ENCODE data around the gene PPIL4.
"Not testable (repeated sequence)": the region's sequence is repeated elsewhere in the genome, so short reads cannot be mapped to it uniquely, and the experiment has no call there.

Gene PPIL4

DNA sequence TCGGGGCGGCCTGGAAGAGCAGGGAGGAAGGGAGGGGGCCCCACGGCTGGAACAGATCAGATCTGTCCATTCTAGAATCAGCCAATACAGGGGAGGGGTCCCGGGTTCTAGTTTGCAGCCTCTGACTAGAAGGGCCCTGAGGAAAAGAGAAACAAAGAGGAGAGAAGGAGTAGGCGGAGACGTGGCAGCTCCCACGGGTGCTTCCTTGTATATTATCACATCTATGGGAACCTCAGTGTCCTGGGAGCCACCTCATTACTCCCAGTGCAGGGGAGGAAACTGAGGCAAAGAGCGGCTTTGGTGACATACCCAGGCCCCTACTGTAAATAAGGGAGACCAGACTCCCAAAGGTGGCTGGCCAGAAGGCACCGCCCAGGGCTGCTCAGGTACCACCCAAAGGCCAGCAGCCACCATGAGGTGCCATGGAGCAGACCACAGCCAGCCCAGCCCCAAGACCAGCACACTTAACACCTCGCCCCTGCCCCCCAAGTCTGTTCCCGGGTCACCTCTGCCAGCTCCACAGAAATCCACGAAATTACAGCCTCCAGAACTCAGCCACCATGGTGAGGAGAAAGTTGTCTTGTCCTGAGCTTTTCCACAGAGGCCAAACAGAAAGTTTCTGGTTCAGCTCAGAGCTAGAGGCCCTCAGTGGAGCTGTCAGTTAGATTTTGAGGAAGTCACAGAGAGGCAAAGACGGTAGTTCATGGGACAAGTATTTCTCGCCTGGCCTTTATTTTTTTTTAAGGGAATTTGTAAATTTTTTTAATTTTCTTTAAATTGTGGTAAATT lies 63.1 kb downstream of the PPIL4 start:
- no peak for DNase-seq

DNA sequence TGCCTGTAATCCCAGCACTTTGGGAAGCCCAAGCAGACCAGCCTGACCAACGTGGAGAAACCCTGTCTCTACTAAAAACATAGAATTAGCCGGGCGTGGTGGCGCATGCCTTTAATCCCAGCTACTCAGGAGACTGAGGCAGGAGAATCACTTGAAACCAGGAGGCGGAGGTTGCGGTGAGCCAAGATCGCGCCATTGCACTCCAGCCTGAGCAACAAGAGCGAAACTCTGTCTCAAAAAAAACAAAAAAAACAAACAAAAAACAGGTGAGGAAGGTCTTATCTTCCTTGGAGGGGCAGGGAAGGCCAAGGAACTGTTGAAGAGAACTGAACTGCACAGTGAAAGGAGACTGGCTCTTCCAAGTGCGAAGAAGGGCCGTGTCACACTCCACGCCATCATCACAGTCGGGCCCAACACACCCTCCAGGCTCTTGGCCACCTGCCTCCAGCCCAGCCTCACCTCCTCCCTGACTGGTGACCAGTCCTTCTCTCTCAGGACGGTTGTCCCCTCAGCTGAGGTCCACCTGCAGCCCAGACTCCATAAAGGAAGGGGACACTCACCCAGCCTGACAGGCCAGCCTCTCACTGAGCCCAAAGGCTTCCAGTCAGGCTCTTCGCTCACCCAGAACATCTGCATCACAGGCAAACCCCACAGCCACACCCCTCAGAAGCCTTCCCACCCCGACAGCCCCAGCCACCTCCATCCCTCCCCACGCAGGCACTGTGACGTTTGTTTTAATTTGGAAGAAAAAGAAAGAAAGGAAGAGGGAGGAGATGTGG lies 65.2 kb downstream of the PPIL4 start:
- no peak for DNase-seq

DNA sequence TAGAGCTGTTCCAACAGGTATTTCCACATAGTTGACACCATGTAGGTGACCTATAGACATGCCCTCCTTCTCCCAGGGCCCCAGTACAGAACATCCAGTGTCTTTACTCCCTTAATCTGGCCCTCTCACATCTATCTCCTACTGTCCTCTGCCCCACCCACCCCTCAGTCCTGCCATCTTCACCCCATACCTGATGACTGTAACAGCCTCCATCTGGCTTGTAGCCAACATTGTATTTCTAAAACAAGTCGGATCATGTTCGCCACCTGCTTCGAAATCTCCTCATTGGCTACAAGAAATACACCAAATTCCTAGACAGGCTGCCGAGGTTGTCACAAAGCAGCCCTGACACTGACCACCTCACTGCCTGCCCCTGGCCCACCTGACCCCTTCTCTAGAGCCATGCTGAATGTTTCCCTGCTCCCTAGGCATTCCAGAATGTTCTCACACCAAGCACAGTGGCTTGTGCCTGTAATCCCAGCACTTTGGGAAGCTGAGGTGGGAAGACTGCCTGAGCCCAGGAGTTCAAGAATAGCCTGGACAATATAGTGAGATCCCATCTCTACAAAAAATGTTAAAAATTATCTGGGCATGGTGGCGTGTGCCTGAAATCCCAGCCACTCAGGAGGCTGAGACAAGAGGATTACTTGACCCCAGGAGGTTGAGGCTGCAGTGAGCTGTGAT lies 67.1 kb downstream of the PPIL4 start:
- no peak for DNase-seq

DNA sequence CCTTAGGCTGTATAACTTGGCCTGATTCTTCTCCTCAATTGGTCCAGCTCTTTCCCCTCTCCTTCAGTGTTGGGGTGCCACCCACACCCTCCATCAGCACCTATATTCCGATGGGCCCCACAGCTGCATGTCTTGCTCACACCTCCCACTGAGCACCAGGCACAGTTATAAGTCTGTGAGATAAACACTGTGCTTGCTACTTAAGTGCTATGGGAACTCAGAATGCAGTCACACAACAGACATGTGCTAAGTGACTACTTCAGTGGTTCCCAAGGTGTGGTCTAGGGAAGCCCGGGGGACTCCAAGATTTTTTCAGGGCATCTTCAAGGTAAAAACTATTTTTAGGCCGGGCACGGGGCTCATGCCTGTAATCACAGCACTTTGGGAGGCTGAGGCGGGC lies 68.3 kb downstream of the PPIL4 start:
- no peak for DNase-seq

DNA sequence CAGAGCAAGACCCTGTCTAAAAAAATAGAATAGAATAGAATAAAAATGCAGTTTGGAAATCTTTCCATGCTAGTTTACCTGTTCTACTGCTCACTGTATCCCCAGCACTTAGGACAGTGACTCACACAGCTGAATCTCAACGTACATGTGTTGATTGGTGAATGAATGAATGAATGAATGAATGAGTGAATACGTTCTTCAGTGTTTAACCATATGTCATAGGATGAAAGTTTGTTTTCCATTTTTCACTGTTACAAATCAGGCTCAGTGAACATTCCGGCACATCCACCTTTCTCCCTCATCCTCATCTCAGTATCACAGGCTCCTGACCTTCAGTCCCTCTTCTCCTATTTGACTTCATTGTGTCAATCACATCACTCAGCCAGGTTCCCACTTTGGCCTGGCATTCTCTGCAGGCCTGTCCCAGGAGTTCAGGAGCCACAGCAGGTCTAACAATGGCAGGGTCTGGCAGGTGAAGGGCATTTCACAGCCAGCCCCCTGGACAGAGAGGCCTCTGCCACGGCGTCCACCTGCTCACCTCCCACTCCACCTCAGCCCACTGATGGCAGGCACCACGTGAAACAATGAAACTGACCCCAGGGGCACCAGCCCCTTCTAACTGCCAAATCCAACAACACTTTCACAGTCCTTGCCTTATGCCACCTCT lies 68.9 kb downstream of the PPIL4 start:
- no peak for DNase-seq

DNA sequence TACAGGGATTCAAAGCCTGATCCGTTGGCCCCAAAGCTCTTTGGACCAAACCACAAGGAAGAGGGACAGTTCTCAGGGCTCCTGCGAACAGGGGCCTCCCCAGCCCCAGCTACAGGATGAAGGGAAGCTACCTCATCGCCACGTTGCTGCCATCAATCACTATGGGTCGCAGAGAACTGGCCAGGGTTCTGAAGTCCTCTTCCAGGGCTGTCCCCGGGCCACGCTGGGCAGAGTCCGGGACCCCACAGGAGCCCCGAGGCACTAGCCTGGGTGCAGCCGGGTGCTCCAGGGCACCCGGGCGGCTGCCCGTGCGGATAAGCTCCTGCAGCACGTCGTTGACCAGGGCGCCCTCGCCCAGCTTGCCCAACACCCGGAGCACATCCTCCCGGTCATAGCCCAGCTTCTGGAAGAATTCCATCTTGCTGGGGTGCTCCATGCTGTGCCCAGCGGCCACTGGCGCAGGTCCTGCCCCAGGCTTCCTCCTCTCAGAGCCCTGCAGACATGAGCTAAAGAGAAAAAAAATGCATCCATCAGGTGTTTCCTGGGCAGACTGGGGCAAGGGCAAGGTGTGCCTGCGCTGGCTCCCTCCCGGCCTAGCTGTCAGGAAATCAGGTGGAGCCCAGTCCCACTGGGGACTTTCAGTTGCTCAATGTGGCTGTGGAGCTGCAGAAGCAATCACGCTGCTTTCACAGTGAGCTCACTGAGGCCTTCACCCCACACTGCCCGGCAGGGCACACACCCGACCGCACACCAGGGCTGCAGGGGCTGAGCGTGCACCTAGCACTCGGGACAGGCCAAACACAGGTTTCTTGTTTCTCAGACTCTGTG lies 71.5 kb downstream of the PPIL4 start:
- DNase-seq = no peak

DNA sequence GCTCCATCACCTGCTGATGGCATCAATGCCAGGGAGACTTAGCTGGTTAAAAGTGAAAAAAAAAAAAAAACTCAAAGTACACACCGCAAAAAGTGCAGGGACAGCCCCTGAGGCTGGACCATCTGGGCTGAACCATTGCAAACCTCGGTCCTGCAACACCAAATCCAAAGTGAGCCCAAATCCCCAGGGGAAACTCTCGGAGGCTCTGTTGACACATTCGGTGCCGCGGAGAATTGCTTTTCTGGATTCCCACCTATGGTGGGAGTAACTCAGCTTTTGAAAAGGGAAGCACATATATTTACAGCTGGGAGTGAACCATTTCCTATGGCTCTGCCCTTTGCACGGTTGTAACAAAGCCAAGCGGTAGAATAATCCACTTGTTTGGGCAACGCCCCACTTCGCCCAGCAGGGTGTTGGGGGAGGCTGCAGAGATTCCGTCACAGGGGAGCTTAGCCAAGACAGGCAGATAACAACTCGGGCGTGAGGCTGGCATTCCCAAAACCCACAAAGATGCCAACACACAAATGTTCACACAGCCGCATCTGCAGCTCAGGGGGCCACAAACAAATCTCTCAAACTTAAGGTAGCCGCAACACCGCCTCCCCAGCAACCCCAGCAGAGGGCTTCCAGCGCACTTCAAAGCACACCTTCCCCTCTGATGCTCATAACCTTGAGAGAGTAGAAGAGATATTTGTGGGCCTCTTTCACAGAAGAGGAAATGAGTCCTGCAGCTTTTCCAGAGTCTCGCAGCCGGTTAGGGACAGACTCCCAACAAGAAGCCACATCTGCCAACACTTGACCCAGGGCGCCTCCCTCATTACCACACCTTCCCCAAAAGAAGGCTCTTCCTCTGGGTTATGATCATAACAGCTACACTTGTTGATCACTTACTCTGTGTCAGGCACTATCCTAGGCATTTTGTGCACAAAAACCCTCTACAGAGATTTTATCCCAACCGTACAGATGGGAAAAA lies 72.5 kb downstream of the PPIL4 start:
- DNase-seq = no peak

DNA sequence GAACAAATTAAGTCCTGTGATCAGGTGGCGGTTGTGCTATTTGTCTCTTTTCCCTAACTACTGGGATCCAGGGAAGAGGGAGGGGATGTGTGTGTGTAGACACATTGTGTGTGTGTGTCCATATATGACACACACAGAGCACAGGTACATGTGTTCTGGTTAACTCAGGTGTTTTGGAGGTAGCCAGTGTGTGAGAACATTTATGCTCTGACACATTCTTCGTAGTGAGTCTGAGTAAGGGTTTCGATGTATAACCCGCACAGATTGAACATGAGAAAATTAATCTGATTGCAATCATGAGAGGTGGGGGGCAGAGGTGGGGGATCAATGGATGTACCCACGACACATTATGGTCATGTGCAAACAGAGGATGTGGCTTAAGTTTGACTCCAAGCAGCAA lies 73.6 kb downstream of the PPIL4 start:
- DNase-seq = no peak

DNA sequence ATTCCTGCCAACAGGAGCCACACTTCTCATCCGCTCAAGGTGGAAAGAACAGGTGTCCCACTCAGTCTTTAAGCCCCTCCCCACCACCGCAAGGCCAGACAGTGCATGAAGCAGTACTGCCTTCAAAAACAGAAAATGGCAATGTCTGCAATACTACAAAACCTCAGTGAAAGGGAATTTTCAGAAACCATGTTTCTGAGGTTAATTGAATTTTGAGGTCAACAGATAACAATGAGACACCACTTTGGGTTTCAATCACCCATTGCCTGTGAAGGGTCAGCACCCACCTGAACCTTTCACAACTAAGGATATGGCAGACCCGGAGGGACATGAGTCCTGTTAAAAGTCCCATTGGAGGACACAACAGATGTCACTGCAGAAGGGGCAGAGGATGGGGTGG lies 74.0 kb downstream of the PPIL4 start:
- DNase-seq = no peak

DNA sequence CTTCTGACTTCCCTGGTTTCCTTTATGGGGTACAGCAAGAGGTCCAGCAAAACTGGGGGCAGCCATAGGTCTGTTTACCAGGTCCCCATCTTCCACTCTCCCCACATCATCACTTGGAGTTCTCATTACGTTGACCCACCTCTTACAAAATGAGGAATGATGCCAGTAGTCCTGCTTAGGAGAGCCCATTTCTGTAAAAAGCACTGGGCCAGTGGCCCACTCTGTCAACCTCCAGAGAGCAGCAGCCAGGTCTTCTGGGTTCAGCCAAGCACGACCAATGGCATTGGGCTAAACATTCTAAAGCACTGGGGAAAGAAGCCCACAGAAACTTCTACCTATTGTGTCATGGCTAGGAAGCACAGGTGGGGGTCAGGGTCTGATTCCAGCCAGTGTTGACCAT lies 74.9 kb downstream of the PPIL4 start:
- no peak for DNase-seq

DNA sequence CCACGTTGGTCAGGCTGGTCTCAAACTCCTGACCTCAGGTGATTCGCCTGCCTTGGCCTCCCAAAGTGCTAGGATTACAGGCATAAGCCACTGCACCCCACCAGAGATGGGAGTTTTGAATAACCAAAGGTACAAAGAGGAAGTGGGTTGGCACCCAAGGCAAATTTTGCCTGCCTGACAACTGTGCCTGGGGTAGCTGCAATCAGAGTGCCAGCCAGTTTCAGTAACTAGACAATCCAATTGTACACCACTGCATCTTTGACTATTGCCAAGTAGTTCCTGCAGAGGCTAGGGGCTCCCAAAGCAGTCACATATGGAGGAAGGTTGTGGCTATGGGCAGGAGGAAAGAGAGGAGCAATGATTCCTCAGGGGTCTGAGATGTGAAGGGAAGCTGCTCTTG lies 77.7 kb downstream of the PPIL4 start:
- DNase-seq = no peak

DNA sequence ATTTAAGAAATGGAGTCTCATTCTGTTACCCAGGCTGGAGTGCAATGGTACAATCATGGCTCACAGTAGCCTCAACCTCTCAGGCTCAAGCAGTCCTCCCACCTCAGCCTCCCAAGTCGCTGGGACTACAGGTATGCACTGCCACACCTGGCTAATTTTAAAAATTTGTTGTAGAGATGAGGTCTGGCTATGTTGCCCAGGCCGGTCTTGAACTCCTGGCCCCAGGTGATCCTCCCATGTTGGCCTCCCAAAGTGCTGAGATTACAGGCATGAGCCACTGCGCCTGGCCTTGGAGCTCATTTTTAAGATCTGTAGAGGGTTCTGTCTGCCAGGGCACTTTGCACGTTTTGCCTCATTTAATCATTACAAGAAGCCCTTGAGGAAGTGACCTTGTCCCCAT lies 78.6 kb downstream of the PPIL4 start:
- DNase-seq = no peak

DNA sequence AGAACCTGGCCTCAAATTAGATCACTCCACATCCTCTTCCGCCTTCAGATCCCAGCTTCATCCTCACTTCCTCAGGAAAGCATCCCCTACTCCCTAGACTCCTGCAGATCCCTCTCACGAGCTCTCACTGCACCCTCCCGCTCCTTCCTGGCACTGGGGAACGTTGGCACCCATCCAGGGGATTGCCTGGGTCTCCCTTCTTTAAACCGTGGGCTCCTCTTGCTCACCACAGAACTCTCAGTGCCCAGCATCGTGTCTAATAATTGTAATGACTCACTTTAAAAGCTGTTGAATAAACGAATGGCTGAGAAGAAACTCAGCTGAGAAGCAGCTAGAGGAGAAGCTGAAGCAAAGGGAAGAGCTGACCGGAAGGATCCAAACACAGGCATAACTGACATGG lies 81.4 kb downstream of the PPIL4 start:
- no peak for DNase-seq

DNA sequence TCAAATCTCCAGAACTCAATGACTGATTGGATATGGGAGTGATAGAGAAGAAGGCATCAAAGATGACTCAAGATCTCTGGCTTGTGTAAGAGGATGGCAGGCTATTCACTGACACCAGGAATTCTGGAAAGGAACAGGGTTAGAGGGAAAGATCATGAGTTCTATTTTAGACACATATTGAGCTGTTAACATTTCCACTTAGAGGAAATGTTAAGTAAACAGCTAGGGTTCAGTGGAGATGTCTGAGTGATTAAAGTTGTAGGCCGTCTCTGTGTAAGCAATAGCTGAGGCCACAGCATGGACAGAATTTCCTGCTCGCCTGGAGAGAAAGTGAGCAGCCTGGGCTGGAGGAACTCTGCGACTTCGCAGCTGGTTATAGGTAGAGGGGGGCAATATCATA lies 82.1 kb downstream of the PPIL4 start:
- no peak for DNase-seq

DNA sequence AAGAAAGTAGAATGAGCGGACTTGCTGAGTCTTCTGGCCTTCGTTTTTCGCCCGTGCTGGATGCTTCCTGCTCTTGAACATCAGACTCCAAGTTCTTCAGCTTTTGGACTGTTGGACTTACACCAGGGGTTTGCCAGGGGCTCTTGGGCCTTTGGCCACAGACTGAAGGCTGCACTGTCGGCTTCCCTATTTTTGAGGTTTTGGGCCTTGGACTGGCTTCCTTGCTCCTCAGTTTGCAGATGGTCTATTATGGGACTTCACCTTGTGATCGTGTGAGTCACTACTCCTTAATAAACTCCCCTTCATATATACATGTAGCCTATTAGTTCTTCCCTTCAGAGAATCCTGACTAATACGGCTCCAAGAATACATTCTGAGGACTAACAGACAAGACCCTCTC lies 83.1 kb downstream of the PPIL4 start:
- not testable (repeated sequence) for DNase-seq

DNA sequence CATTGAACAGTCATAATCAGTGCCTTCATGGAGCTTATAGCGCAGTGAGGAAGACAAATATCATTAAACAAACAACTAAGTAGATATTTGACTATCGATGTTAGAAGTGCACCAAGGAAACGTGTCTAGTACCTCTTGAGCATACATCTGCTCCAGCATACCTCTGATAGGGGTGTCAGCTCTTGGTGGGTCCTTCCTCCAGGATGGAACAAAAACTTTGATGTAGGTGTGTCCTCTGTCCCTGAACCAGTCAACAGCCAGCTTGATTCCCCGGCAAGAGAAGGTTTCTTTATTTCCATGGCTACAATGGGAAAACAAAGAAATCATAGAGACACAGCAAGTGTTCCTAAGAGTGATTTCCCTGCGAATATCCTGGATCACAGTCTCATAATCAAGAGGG lies 84.2 kb downstream of the PPIL4 start:
- no peak for DNase-seq

DNA sequence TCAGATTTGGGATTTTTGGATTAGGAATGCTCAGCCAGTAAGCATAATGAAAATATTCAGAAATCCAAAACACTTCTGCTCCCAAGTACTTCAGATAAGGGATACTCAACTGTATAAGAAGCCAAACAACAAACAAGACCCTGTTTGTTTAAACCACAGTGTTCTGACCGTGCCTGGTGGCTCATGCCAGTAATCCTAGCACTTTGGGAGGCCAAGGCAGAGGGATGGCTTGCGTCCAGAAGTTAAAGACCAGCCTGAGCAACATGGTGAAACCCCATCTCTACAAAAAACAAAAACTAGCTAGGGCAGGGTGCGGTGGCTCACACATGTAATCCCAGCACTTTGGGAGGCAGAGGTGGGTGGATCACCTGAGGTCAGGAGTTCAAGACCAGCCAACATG lies 85.6 kb downstream of the PPIL4 start:
- DNase-seq = not testable (repeated sequence)

DNA sequence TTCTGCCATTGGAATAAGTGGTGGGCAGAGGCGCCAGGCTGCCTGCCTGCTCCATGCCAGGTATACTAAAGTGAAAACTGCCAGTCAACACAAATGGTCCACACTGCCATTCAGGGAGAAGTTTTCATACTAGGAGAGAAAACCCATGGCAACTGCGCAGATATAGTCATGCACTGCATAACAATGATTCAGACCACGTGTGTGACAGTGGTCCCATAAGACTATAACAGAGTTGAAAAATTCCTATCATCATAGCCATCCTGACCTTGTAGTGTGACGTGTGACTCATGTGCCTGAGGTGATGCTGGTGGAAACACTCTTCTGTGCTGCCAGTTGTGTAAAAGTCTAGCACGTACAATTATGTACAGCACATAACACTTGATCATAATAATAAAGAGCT lies 86.1 kb downstream of the PPIL4 start:
- DNase-seq = no peak

DNA sequence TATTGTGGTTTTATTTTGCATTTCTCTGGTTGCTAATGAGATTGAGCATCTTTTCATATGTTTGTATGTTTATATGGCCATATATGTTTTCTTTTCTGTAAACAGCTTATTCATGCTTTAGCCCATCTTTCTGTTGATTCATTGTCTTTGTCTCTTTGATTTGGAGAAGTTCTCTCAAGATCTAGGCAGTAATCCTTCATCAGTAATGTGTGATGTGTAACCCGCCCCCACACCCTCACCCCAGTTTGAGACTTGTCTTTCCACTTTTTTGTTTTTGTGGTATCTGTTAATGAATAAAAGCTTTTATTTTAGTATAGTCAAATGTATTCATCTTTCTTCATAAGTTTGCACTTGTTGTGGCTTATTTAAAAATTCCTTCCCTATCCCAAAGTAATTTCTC lies 87.0 kb downstream of the PPIL4 start:
- no peak for DNase-seq

DNA sequence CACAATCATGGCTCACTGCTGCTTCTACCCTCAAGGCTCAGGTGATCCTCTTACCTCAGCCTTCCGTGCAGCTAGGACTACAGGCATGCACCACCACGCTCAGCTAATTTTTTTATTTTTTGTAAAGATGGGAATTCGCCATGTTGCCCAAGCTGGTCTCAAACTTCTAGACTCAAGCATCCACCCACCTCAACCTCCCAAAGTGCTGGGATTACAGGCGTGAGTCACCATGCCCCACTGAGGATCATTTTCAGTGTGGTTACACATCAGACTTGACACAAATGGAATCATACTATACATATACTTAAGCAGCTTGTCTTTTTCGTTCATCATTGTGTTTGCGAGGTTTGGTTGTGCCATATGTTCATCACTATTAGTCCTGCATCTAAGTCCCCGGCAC lies 87.6 kb downstream of the PPIL4 start:
- no peak for DNase-seq

DNA sequence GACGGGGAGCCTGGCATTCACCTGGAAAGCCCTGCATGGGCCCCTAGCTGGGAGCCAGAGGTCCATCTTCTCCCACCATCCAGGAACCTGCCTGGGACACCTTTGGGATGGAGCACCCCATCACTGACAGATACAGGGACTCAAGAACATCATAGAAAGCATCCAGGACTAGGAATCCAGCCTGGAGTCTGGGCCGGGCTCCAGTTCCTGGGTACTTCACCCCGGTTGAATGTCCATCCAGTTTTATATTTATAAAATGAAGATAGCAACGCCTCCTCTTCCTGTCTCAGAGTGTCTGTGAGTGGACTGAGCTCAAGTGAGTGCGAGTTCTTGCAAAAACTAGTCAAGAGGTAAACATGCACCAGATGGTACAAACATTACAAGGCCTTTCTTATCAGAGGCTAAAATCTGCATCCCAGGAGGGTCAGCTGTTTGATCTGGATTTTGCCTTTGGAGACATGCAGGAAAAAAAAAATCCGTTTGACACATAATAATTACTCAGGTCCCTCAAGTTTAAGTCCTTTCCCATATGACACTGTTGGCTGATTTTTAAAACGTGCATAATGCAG lies 88.4 kb downstream of the PPIL4 start:
- peak; percentile 8 for DNase-seq
